GM18520 (cell line): ENCODE measurements around the gene CFHR3.
"Not testable (repeated sequence)": the region's sequence is repeated elsewhere in the genome, so short reads cannot be mapped to it uniquely, and the experiment has no call there.

ENCODE experiments used
- ATAC-seq: cut with Tn5 transposase; IDR thresholded peaks from one replicate; pipeline ENCODE4 v1.9.1; 2021; ENCODE audit not compliant: unreplicated experiment

CFHR3 gene

GRCh38 chr1:196774603-196775002 is at the start of gene CFHR3:
Gene CFHR3, plus strand, starts transcription at chr1:196774840. Its CDS starts 47 bp downstream, at chr1:196774887.
- ATAC-seq = peak; percentile 99

- no peak for ATAC-seq
These were observed 42.1 kb upstream of the CFHR3 start for GRCh38 chr1:196732526-196732925.

GRCh38 chr1:196733091-196733970 is 41.3 kb upstream of the CFHR3 start:
- ATAC-seq = no peak

- no peak for ATAC-seq
These were observed 40.6 kb upstream of the CFHR3 start for GRCh38 chr1:196734006-196734405.

- no peak for ATAC-seq
These were observed 40.2 kb upstream of the CFHR3 start for GRCh38 chr1:196734460-196734859.

- no peak for ATAC-seq
These were observed 35.9 kb upstream of the CFHR3 start for GRCh38 chr1:196738730-196739129.

- ATAC-seq = peak; percentile 68
These were observed 31.4 kb upstream of the CFHR3 start for GRCh38 chr1:196743244-196743643.

GRCh38 chr1:196765019-196765740 is 9.5 kb upstream of the CFHR3 start:
- ATAC-seq = not testable (repeated sequence)

GRCh38 chr1:196769823-196770222 is 4.8 kb upstream of the CFHR3 start:
- ATAC-seq = not testable (repeated sequence)

GRCh38 chr1:196773713-196774112 is 927 bp upstream of the CFHR3 start:
- no peak for ATAC-seq

GRCh38 chr1:196774175-196774574 is 465 bp upstream of the CFHR3 start:
- no peak for ATAC-seq

GRCh38 chr1:196777603-196778002 is 3.0 kb downstream of the CFHR3 start:
- ATAC-seq = no peak

GRCh38 chr1:196779093-196779492 is 4.5 kb downstream of the CFHR3 start:
- no peak for ATAC-seq

GRCh38 chr1:196791252-196791651 is 16.6 kb downstream of the CFHR3 start:
- ATAC-seq = not testable (repeated sequence)

- not testable (repeated sequence) for ATAC-seq
These were observed 19.5 kb downstream of the CFHR3 start for GRCh38 chr1:196794103-196794502.

GRCh38 chr1:196797891-196798290 is 23.3 kb downstream of the CFHR3 start:
- ATAC-seq = no peak

- not testable (repeated sequence) for ATAC-seq
These were observed 27.3 kb downstream of the CFHR3 start for GRCh38 chr1:196801920-196802319.

- ATAC-seq = no peak
These were observed 34.0 kb downstream of the CFHR3 start for GRCh38 chr1:196808529-196809235.

GRCh38 chr1:196817442-196817841 is 42.8 kb downstream of the CFHR3 start:
- not testable (repeated sequence) for ATAC-seq

GRCh38 chr1:196819531-196819930 is 44.9 kb downstream of the CFHR3 start, which contains the start of gene CFHR1:
Gene CFHR1, plus strand, starts transcription at chr1:196819731. Its CDS starts 114 bp downstream, at chr1:196819845.
- not testable (repeated sequence) for ATAC-seq

- ATAC-seq = not testable (repeated sequence)
These were observed 53.2 kb downstream of the CFHR3 start for GRCh38 chr1:196827860-196828259.
